HG03442 (cell line): ENCODE data around the gene TNS3.

ENCODE experiments used
- ATAC-seq: cut with Tn5 transposase; IDR thresholded peaks from one replicate; pipeline ENCODE4 v1.9.1; 2021; ENCODE audit warnings: mild to moderate bottlenecking, moderate library complexity; ENCODE audit not compliant: unreplicated experiment

The TNS3 gene

GRCh38 chr7:47335557-47336471 is 246.1 kb downstream of the TNS3 start:
- no peak for ATAC-seq

DNA sequence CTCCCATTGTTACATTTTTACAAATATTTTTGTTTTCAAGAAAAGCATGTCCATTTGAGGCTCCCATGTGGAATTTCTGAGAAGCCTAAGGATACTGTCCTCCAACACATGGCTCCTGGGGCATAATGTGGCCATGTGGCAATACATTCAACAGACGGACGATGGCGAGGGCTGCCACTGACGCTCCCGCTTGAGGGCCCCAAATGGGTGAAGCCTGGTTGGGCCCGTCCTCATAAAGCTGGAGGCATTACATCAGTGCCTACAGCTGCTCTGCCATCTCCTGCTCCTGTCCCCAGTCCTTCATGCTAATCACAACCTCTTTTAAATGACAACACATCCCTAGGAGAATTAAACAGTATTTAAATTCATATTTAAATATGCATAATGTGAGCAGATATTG is 246.8 kb downstream of the TNS3 start:
- no peak for ATAC-seq

- no peak for ATAC-seq
These were observed 248.0 kb downstream of the TNS3 start for GRCh38 chr7:47333959-47334358.

- no peak for ATAC-seq
These were observed 248.4 kb downstream of the TNS3 start for GRCh38 chr7:47333554-47333887.

DNA sequence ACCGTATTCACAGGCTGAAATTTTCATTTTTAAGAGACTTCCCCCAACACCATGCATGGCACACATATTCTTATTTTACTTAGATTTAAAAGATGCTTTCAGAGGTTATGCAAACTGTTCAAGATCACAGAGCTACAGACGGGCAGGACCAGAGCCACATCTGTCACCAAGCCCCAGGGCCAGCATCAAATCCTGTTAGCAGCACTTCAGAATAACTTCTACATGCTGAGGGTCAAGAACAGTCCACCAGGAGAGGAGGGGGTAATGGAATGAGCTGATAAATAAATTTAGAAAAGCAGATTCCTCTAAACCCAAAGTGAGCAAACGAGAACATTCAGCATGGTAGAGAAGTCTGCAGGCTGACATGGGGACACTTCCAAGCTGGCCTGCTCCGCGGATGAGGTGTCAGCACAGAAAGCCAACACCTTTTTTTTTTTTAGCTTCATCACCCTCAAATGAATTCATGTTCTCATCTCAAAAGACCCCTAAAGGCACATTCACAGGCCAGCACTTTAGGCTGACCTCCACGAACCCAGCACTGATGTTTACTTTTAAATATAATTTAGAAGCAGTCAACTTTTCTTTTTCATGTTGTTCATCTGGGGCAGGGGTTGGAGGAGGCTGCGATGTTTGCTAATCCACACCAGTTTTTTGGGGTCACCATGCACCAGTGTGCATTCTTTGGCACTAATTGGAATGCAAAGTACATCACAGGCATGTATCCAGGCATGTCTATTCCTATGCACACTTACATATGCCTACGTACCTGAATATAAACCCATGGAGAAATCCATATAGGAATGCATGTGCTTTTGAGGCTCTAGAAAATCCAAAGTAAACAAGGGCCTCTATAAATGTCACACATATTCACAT is 249.0 kb downstream of the TNS3 start:
- no peak for ATAC-seq

GRCh38 chr7:47332213-47332612 is 249.7 kb downstream of the TNS3 start:
- ATAC-seq: no peak

DNA sequence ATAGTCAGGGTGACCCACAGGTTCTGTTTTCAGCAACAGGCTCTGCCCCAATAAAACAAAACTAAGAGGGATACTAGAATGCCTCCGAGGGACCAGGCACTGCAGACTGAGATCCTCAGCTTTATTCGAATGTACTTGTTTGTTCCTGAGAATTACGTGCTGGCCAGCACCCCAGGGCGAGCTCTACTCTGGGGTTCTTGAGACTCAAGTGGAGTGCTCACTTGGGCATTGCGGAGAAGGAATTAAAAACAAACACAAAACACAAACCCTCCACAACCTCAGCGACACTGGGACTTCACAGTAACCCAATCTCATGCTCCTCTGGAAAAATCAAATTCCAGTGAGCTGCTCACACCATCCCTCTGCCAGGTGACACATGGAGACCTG is 250.7 kb downstream of the TNS3 start:
- no peak for ATAC-seq

GRCh38 chr7:47330561-47331178 is 251.2 kb downstream of the TNS3 start:
- no peak for ATAC-seq

- ATAC-seq: no peak
These were observed 251.9 kb downstream of the TNS3 start for GRCh38 chr7:47330026-47330425.

GRCh38 chr7:47329320-47329926 is 252.5 kb downstream of the TNS3 start:
- no peak for ATAC-seq

DNA sequence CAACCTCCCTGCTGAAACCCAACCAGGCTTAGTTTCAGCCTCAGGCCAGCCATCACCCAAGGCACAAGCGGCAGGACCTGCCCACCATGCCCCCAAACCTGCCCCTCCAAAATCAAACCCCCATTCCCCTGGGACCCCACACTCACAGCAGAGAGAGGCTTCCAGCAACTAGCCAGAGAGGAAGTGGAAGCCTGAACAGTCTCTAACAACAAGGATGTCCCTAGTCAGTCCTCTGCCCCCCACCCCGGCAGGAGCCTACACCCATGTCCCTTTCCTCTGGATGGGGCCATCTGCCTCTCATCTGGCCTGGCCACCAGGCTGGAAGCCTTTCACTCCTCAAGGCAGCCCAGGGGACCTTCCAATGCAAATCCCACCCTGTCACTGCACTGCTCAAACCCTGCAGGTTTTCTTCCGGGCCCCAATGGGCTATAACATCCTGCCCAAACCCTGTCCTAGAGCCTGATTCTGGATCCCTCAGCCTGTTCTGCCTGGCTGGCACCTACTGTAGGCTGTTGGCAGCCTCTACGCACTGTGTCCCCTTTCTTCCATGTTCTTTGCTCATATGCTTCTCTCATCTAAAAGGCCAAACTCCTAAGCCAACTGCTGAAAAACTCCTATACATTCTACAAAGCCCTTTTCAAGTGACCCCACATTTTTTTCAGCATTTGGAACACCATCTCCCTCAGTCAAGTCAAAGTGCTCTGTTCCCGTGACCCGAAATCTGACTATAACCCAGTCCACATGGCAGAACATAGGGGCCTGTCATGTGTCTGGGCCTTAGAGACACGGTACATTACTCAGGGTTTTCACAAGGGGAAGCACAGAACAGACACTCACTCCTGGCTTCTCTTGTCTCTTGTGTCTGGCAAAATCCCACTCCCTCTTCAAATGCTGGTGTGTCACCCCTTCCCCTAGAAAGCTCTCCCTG is 253.3 kb downstream of the TNS3 start:
- ATAC-seq: no peak

DNA sequence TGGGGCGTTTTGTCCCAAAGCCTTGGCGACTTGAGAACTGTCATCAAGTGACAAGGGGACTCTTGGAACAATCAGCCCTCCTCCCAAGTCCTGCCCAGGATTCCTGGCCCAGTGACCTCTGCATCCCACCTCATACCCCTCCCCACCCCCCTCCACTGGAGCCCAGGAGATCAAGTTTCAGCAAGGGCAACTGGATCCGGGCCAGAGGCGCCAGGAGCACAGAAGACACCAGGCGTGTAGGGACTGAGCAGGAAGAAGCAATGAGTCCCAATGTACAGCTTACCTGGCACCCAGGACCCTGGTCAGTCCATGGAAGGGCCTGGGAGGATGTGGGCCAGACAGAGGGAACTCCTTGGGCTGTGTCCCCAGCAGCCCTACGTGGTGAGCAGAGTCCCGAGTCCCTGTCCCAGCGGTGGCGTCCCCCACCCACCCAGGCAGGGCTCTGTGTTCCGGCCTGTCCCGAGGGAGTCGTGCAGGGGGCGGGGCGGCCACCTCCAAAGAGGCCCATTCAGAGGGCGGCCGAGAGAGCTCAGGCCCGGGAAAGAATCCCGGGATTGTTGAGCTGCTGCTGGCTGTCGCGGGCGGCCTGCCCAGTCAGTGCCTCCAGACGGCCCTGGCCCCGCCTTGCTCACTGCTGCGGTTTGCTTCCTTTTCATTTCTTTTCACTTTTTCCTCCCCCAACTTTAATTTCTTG is 254.1 kb downstream of the TNS3 start:
- ATAC-seq: no peak

DNA sequence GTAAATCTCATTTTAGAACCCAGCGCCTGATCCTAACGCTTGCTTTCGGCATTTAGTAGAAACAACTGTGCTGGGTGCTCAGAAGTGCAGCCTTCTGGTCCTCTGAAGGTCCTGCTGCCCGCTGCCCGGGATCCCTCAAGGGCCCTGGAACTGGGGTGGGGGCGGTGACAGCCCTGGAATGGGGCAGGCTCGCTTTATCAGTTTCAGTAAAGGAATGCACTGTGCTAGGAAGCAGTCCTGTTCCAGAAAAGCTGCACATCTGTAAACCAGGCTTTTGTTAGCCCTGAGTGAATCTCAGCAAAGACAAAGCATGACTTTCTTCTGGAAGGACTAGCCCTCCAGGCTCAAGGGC is 254.6 kb downstream of the TNS3 start:
- no peak for ATAC-seq

GRCh38 chr7:47326808-47327207 is 255.1 kb downstream of the TNS3 start:
- no peak for ATAC-seq

DNA sequence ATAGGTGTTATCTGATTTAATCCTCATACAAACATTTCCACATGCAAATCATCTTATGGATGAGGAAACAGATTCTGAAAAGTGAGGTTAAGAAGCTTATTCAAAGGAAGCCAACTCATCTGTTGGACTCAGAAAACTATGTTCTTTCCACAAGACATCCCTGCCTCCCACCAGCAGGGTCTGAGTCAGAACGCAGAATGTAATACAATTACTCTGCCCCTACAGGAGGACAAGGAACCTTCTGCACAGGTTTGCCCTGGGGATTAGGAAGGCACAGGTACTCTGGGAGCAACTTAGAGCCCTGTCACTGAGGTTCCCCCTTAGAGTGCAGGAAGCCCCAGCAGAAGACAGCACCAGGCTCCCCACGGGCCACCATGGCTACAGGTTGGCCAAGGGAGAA is 255.7 kb downstream of the TNS3 start:
- ATAC-seq: no peak

DNA sequence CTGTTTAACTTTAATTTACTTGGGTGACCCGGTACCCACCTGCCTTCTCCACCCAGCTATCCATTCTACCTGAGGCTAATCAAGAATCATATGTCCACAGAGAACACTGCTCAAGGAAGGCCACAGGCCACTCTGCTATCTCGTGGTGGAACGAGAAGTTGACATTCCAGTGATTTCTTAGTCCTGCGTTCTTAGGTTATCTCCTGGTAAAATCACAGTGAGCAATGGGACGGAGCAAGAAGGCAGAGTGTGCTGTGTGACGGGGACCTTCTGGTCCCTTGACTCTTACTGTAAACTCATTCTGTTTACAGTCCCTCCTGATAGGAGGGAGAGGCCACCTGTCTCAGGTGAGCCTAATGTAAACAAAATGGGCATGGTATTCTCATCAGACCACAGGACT is 256.6 kb downstream of the TNS3 start:
- ATAC-seq: no peak

- no peak for ATAC-seq
These were observed 258.0 kb downstream of the TNS3 start for GRCh38 chr7:47323904-47324303.

- no peak for ATAC-seq
These were observed 259.2 kb downstream of the TNS3 start for GRCh38 chr7:47322731-47323130.

GRCh38 chr7:47320296-47320695 is 261.6 kb downstream of the TNS3 start:
- no peak for ATAC-seq
